HCT116 (cell line): ENCODE measurements around the gene TTC27. TPM values are rescaled to one million over a fixed set of nuclear protein-coding genes. Genes with fewer than 3 reads are reported as not detected.

Source experiments
- ATAC-seq: fragments of 200-7000 bp; cut with Tn5 transposase; 2 replicates; pipeline ENCODE4 v1.9.1; 2020; ENCODE audit warnings: mild to moderate bottlenecking, moderate library complexity
- BruUV-seq: library from RNA; stranded (reverse); fragments of 400-500 nt; replicated peaks from 2 replicates; lab custom pipeline; 2021; lab: Mats Ljungman, UMichigan
- CTCF ChIA-PET: fragments of 300-600 bp; sonication (Branson Sonifier 250); formaldehyde crosslinking; loops from one replicate; lab custom pipeline; 2021; ENCODE audit warnings: antibody characterized with exemption; lab: Charles Lee
- POLR2A ChIA-PET: fragments of 300-600, 350-600 bp; sonication (Branson Sonifier 250); formaldehyde crosslinking; loops from one replicate; lab custom pipeline; 2021; ENCODE audit warnings: antibody characterized with exemption; lab: Charles Lee
- RAD21 ChIA-PET, 2 experiments: fragments of 300-600 bp; sonication (Branson Sonifier 250); formaldehyde crosslinking; loops; one replicate each; lab custom pipeline; 2023; ENCODE audit warnings: low total read pairs in 2 of 2; ENCODE audit not compliant: uncharacterized antibody in 2 of 2, unreplicated experiment in 2 of 2, low non-redundant PET in 1 of 2; lab: Charles Lee
- DNase-seq: peaks from one replicate; pipeline ENCODE4 v3.0.0-alpha.2; 2010; ENCODE audit warnings: low read depth, low spot score
- H2AFZ ChIP-seq: fragments of 200-600 bp; shearing (Covaris generic), sonication (generic); 2 replicates; pipeline ENCODE4 v1.6.1; 2017; ENCODE audit warnings: low read depth, mixed run types, mixed read lengths, antibody characterized with exemption, low read length; ENCODE audit not compliant: poor library complexity, severe bottlenecking
- H3K27ac ChIP-seq: 2 replicates; pipeline ENCODE4 v1.5.1; 2012; ENCODE audit warnings: low read depth, low read length
- H3K27me3 ChIP-seq: fragments of 200-600 bp; sonication (generic); 2 replicates; pipeline ENCODE4 v1.6.1; 2016; ENCODE audit warnings: mixed run types, low read length, mixed read lengths; ENCODE audit not compliant: insufficient read depth
- H3K36me3 ChIP-seq, 2 experiments: fragments of 200-500 bp in 1 of 2; fragments of 200-600 bp in 1 of 2; sonication (Bioruptor generic) in 1 of 2; sonication (generic) in 1 of 2; 2 replicates each; pipeline versions ENCODE4 v1.5.1 to v1.6.1; 2014 to 2016; ENCODE audit warnings: low read length in 2 of 2, inconsistent platforms in 1 of 2, mixed read lengths in 1 of 2, mixed run types in 1 of 2; ENCODE audit not compliant: insufficient read depth in 2 of 2, control insufficient read depth in 1 of 2
- H3K4me1 ChIP-seq, 2 experiments: fragments of 200-600 bp in 1 of 2; sonication (generic) in 1 of 2; 2 replicates each; pipeline versions ENCODE4 v1.5.1 to v1.6.1; 2012 to 2017; ENCODE audit warnings: low read length in 2 of 2, inconsistent platforms in 1 of 2, mild to moderate bottlenecking in 1 of 2, mixed read lengths in 1 of 2, mixed run types in 1 of 2, moderate library complexity in 1 of 2; ENCODE audit not compliant: insufficient read depth in 2 of 2, control insufficient read depth in 1 of 2
- H3K4me2 ChIP-seq: fragments of 200-600 bp; sonication (generic); 2 replicates; pipeline ENCODE4 v1.6.1; 2017; ENCODE audit warnings: mixed run types, low read length, mixed read lengths
- H3K4me3 ChIP-seq, 2 experiments: fragments of 200-600 bp in 1 of 2; sonication (generic) in 1 of 2; replicated peaks in 1 of 2; 2 replicates each; pipeline ENCODE4 v1.5.1; 2011 to 2016; ENCODE audit warnings: low read length in 2 of 2, control low read depth in 1 of 2, low read depth in 1 of 2, mild to moderate bottlenecking in 1 of 2, mixed read lengths in 1 of 2, mixed run types in 1 of 2
- H3K79me2 ChIP-seq: fragments of 200-600 bp; sonication (generic); 2 replicates; pipeline ENCODE4 v1.6.1; 2017; ENCODE audit warnings: mild to moderate bottlenecking, mixed run types, low read length, moderate library complexity, mixed read lengths; ENCODE audit not compliant: insufficient read depth
- H3K9ac ChIP-seq: fragments of 200-600 bp; sonication (generic); 2 replicates; pipeline ENCODE4 v1.6.1; 2016; ENCODE audit warnings: low read length, mixed read lengths
- H3K9me2 ChIP-seq: fragments of 200-600 bp; sonication (generic), shearing (Covaris generic); 2 replicates; pipeline ENCODE4 v1.6.1; 2017; ENCODE audit warnings: mixed run types, mild to moderate bottlenecking, moderate library complexity; ENCODE audit not compliant: insufficient read depth
- H3K9me3 ChIP-seq, 2 experiments: fragments of 200-500 bp in 1 of 2; fragments of 200-600 bp in 1 of 2; sonication (Bioruptor generic) in 1 of 2; sonication (generic) in 1 of 2; 2 replicates each; pipeline ENCODE4 v1.6.1; 2014 to 2017; ENCODE audit warnings: low read length in 2 of 2, mixed read lengths in 2 of 2, inconsistent platforms in 1 of 2, low read depth in 1 of 2, mild to moderate bottlenecking in 1 of 2, mixed run types in 1 of 2, moderate library complexity in 1 of 2; ENCODE audit not compliant: control insufficient read depth in 1 of 2, insufficient read depth in 1 of 2
- H4K20me1 ChIP-seq: fragments of 200-600 bp; sonication (generic), shearing (Covaris generic); 2 replicates; pipeline ENCODE4 v1.6.1; 2017; ENCODE audit warnings: mixed run types, mild to moderate bottlenecking, moderate library complexity; ENCODE audit not compliant: insufficient read depth
- CBX3 ChIP-seq: IDR thresholded peaks from 2 replicates; pipeline ENCODE4 v1.6.1; 2012; ENCODE audit warnings: low read depth
- CEBPB ChIP-seq: IDR thresholded peaks from 2 replicates; pipeline ENCODE4 v1.6.1; 2012; ENCODE audit warnings: low read depth
- CTCF ChIP-seq, 3 experiments: fragments of 200-600 bp in 1 of 3; sonication (generic) in 1 of 3; IDR thresholded peaks in 2 of 3; conservative IDR thresholded peaks in 1 of 3; 2 replicates each; pipeline ENCODE4 v1.5.1; 2012 to 2017; ENCODE audit warnings: low read depth in 2 of 3, low read length in 2 of 3, antibody characterized with exemption in 1 of 3, borderline replicate concordance in 1 of 3, control low read depth in 1 of 3, mild to moderate bottlenecking in 1 of 3, mixed read lengths in 1 of 3, mixed run types in 1 of 3, moderate library complexity in 1 of 3; ENCODE audit not compliant: insufficient read depth in 1 of 3
- EGR1 ChIP-seq: IDR thresholded peaks from 2 replicates; pipeline ENCODE4 v1.6.1; 2012; ENCODE audit warnings: low read depth
- ELF1 ChIP-seq: IDR thresholded peaks from 2 replicates; pipeline ENCODE4 v1.6.1; 2012; ENCODE audit warnings: low read depth, borderline replicate concordance
- FOSL1 ChIP-seq: IDR thresholded peaks from 2 replicates; pipeline ENCODE4 v1.6.1; 2012; ENCODE audit warnings: low read depth
- JUND ChIP-seq: IDR thresholded peaks from 2 replicates; pipeline ENCODE4 v1.6.1; 2012
- MAX ChIP-seq: IDR thresholded peaks from 2 replicates; pipeline ENCODE4 v1.6.1; 2012
- POLR2A ChIP-seq: IDR thresholded peaks from 2 replicates; pipeline ENCODE4 v1.7.0; 2011; ENCODE audit warnings: borderline replicate concordance; ENCODE audit not compliant: insufficient read depth, insufficient read length; ENCODE audit errors: extremely low read depth
- RAD21 ChIP-seq: IDR thresholded peaks from 2 replicates; pipeline ENCODE4 v1.6.1; 2012; ENCODE audit warnings: low read depth, mild to moderate bottlenecking
- REST ChIP-seq: IDR thresholded peaks from 2 replicates; pipeline ENCODE4 v1.6.1; 2012; ENCODE audit warnings: low read depth
- SIN3A ChIP-seq: IDR thresholded peaks from 2 replicates; pipeline ENCODE4 v1.6.1; 2012; ENCODE audit warnings: low read depth
- SRF ChIP-seq: IDR thresholded peaks from 2 replicates; pipeline ENCODE4 v1.6.1; 2012; ENCODE audit warnings: low read depth
- TCF7L2 ChIP-seq: IDR thresholded peaks from 2 replicates; pipeline ENCODE4 v1.7.0; 2011; ENCODE audit warnings: borderline replicate concordance, inconsistent platforms; ENCODE audit not compliant: insufficient read depth, insufficient read length; ENCODE audit errors: extremely low read depth
- YY1 ChIP-seq: IDR thresholded peaks from 2 replicates; pipeline ENCODE4 v1.6.1; 2011; ENCODE audit warnings: low read length, low read depth, moderate library complexity, mild to moderate bottlenecking; ENCODE audit not compliant: insufficient replicate concordance; ENCODE audit errors: extremely low read depth
- ZBTB33 ChIP-seq: IDR thresholded peaks from 2 replicates; pipeline ENCODE4 v1.6.1; 2011; ENCODE audit warnings: mild to moderate bottlenecking, low read length, moderate library complexity; ENCODE audit not compliant: insufficient replicate concordance; ENCODE audit errors: extremely low read depth
- ZFX ChIP-seq: fragments of 450-650 bp; IDR thresholded peaks from 2 replicates; pipeline ENCODE4 v1.6.1; 2017
- ZNF274 ChIP-seq: fragments of 200-500 bp; sonication (Bioruptor generic); IDR thresholded peaks from 2 replicates; pipeline ENCODE4 v1.6.1; 2014; ENCODE audit warnings: mild to moderate bottlenecking, low read depth, low read length, inconsistent platforms
- intact Hi-C: fragments of 100-400 bp; cut with micrococcal nuclease; formaldehyde crosslinking; loops from 2 replicates; pipeline ENCODE4 v1.10.0; 2022
- total RNA-seq: library from RNA; stranded (reverse); gene quantifications from one replicate; pipeline ENCODE4 v1.2.1, GENCODE V29; 2021; ENCODE audit not compliant: unreplicated experiment

TTC27 gene
- total RNA-seq, 1 experiment from 2014 or later, result 24.4 TPM

- no peaks in the 10 kb centered on the region for H3K9me2 ChIP-seq
- no peaks in the 10 kb centered on the region for H4K20me1 ChIP-seq
- no peaks in the 10 kb centered on the region for H3K4me1 ChIP-seq
- CTCF ChIA-PET, result interaction anchor here (0.9 to 2.1 kb wide), 4 partner anchors 261 to 623 kb away, joined by 3 to 16 read pairs (median 5); no protein-coding TSS in a partner anchor
- RAD21 ChIA-PET, result interaction anchor here in 1 of 2 experiments (0.9 kb wide), 1 partner anchor 261 kb away, joined by 3 read pairs; no protein-coding TSS in a partner anchor
- H3K27ac ChIP-seq, result no peak overlapping the region
- POLR2A ChIA-PET, result no interaction called here
- no TSS peak for BruUV-seq
- no peaks in the 10 kb centered on the region for H3K9me3 ChIP-seq
- H3K4me2 ChIP-seq, result no peak overlapping the region
- H2AFZ ChIP-seq, result no peak overlapping the region
- H3K36me3 ChIP-seq, result no peaks in the 10 kb centered on the region
- no peak for TF ChIP-seq TCF7L2
- no peak for TF ChIP-seq CBX3
- peak; percentile 93 for TF ChIP-seq RAD21
- TF ChIP-seq POLR2A, result no peak
- TF ChIP-seq CEBPB, result no peak
- TF ChIP-seq FOSL1, result no peak
- no peak for TF ChIP-seq YY1
- TF ChIP-seq REST, result no peak
- no peak for TF ChIP-seq SIN3A
- TF ChIP-seq ZBTB33, result no peak
- TF ChIP-seq ZNF274, result no peak
- TF ChIP-seq MAX, result no peak
- TF ChIP-seq CTCF (IDR thresholded peaks at IDR 0.05 in 2 of 3, conservative IDR thresholded peaks at IDR 0.05 in 1 of 3; ENCODE audit: borderline replicate concordance in 1 of 3, insufficient read depth in 1 of 3, low read depth in 2 of 3, low read length in 2 of 3), result peak; percentile 52 to 90 (median 85)
- no peak for TF ChIP-seq JUND
- TF ChIP-seq SRF, result no peak
- no peak for TF ChIP-seq ZFX
- no peak for TF ChIP-seq EGR1
- TF ChIP-seq ELF1, result no peak
- no peaks in the 10 kb centered on the region for H3K79me2 ChIP-seq
- H3K9ac ChIP-seq, result no peak overlapping the region
- DNase-seq (peak; percentile 21), ATAC-seq (peak; percentile 78)
- intact Hi-C loops, result loop anchor here (1.0 to 10.0 kb wide), 8 partner anchors 173 to 809 kb away; partner anchors contain the start of gene LTBP1
- H3K27me3 ChIP-seq, result no peaks in the 10 kb centered on the region
- H3K4me3 ChIP-seq, result no peak overlapping the region
Observed at GRCh38 chr2:32772638-32773447, 145.0 kb downstream of the TTC27 start.
